Activated CD8-positive, alpha-beta T cell treated with anti-CD3 and anti-CD28 coated beads for 36 hours (primary cell): ENCODE results near the gene TNFRSF1A. TPM values are rescaled to one million over a fixed set of nuclear protein-coding genes. Genes with fewer than 3 reads are reported as not detected.

Source experiments
- ATAC-seq: fragments of 200-7000 bp; cut with Tn5 transposase; one replicate; pipeline ENCODE4 v1.10.0; 2021; ENCODE audit warnings: mild to moderate bottlenecking, moderate library complexity
- CTCF ChIA-PET: fragments of 350-600 bp; sonication (Branson Sonifier 250); formaldehyde crosslinking; loops from one replicate; lab custom pipeline; 2021; ENCODE audit warnings: antibody characterized with exemption; lab: Charles Lee
- POLR2A ChIA-PET: fragments of 350-600 bp; sonication (Branson Sonifier 250); formaldehyde crosslinking; loops from one replicate; lab custom pipeline; 2021; ENCODE audit warnings: antibody characterized with exemption; lab: Charles Lee
- DNase-seq: peaks from one replicate; pipeline ENCODE4 v3.0.0-alpha.2; 2020
- H3K27ac Mint-ChIP-seq: one replicate; pipeline ENCODE4 v1.8.0; 2021; ENCODE audit warnings: mild to moderate bottlenecking, mixed read lengths
- H3K27me3 Mint-ChIP-seq: one replicate; pipeline ENCODE4 v1.8.0; 2021; ENCODE audit warnings: mixed read lengths
- H3K36me3 Mint-ChIP-seq: one replicate; pipeline ENCODE4 v1.8.0; 2021; ENCODE audit warnings: low read depth, mixed read lengths
- H3K4me1 Mint-ChIP-seq: one replicate; pipeline ENCODE4 v1.8.0; 2021; ENCODE audit warnings: low read depth, mixed read lengths
- H3K4me3 Mint-ChIP-seq: one replicate; pipeline ENCODE4 v1.8.0; 2021; ENCODE audit warnings: mild to moderate bottlenecking, moderate library complexity, mixed read lengths
- H3K9me3 Mint-ChIP-seq: one replicate; pipeline ENCODE4 v1.8.0; 2021; ENCODE audit warnings: mixed read lengths
- intact Hi-C: fragments of 100-400 bp; cut with micrococcal nuclease; formaldehyde crosslinking; loops from one replicate; pipeline ENCODE4 v1.10.0; 2022
- total RNA-seq, 2 experiments: library from RNA; stranded (reverse); gene quantifications; one replicate each; pipeline ENCODE4 v1.2.3, GENCODE V29; 2021
- TF ChIP-seq, protein P1 (sequence below): fragments of 200-600 bp; IDR thresholded peaks from one replicate; pipeline ENCODE4 v1.8.0; 2022; ENCODE audit warnings: antibody characterized with exemption, mild to moderate bottlenecking

The TNFRSF1A gene
- total RNA-seq, 2 experiments from 2014 or later: 40.6 TPM

DNA sequence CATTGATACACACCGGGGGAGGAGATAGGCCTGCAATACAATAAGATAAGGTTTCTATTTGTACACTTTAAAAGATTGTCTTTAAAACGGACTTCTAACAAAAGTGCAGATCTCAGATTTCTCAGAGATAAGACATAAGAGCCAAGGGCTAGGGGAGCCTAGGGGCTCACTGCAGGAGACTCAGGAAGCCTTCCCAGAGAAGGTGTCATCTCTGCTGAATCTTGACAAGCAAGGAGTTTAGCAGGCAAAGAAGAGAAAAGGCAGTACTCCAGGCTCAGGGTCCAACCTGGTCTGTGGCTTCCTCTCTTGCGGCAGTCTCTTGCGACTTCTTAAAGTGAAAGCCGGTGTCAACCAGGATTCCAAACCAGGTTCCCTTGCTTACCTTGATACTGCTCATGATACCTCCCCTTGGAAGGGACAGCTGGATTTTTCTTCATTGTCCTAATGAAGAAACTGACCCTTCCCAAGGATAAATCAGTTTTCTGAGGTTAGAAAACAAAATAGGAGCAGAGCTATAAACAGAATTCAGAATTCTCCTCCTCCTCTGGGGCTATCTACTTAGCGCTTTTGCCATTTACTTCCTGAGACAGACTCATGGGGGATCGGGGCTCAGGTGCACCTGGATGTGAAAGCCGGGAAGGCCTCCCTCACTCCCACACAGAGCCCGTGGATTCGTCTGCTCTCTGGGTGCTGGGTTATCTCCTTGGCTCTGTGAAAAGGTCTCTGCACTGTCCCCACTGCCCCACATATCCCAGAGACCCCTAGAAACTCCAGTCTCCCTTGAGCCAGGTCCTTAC lies 35.2 kb upstream of the TNFRSF1A start:
- peaks cover 2% of the 10 kb centered on the region for H3K27me3 Mint-ChIP-seq
- DNase-seq (no peak), ATAC-seq (peak; percentile 36)
- peak overlapping the region; percentile 58 for H3K27ac Mint-ChIP-seq
- intact Hi-C loops: no loop called here
- ChIA-PET POLR2A (interaction anchor here (0.6 kb wide), 1 partner anchor 12 kb away, joined by 3 read pairs; no protein-coding TSS in a partner anchor), CTCF (interaction anchor here (1.0 to 1.2 kb wide), 2 partner anchors 9 to 51 kb away, joined by 3 to 4 read pairs; no protein-coding TSS in a partner anchor)
- peak overlapping the region; percentile 58 for H3K4me3 Mint-ChIP-seq
- H3K4me1 Mint-ChIP-seq: peaks cover 33% of the 10 kb centered on the region
- no peaks in the 10 kb centered on the region for H3K9me3 Mint-ChIP-seq
- TF ChIP-seq, protein P1, sequence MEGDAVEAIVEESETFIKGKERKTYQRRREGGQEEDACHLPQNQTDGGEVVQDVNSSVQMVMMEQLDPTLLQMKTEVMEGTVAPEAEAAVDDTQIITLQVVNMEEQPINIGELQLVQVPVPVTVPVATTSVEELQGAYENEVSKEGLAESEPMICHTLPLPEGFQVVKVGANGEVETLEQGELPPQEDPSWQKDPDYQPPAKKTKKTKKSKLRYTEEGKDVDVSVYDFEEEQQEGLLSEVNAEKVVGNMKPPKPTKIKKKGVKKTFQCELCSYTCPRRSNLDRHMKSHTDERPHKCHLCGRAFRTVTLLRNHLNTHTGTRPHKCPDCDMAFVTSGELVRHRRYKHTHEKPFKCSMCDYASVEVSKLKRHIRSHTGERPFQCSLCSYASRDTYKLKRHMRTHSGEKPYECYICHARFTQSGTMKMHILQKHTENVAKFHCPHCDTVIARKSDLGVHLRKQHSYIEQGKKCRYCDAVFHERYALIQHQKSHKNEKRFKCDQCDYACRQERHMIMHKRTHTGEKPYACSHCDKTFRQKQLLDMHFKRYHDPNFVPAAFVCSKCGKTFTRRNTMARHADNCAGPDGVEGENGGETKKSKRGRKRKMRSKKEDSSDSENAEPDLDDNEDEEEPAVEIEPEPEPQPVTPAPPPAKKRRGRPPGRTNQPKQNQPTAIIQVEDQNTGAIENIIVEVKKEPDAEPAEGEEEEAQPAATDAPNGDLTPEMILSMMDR: no peak
- no peaks in the 10 kb centered on the region for H3K36me3 Mint-ChIP-seq

DNA sequence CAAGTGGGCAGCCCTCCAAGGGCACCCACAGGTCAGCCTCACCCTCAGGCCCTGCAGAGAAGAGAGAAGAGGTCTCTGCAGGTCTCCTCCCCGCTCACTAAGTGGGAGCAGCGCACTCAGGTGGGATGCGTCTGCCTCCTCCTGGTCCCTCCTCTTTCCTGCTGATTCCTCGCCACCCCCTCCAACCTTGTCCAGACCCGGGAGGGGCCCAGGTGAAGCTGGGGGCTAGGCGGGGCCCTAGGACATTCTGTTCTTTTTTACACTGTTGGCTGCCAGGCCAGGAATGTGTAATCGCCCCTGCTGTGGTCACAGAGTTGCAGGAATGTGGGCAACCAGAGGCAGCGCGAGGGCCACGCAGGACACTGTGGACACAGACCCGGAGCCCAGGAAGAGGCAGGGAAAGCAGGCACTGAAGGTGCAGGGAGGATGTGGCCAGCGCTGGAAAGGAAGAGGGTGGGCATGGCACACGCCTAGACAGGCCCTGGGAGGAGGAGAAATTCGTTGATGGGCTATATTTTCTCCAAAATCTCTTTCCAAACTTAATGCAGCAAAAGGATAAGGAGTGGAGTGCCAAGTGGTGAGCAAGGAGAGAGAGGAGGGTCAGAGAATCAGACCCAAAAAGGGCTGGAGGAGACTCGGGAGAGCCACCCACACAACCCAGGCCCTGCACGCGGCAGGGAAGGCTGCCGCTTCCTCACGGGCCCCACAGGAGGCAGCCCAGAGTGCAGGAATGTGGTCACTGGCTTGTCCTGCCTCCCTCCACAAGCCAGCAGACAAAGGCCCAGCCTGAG lies 34.4 kb upstream of the TNFRSF1A start:
- TF ChIP-seq, protein P1: no peak
- Mint-ChIP-seq H3K9me3 (no peaks in the 10 kb centered on the region), H3K27me3 (no peaks in the 10 kb centered on the region), H3K4me1 (peaks cover 33% of the 10 kb centered on the region), H3K27ac (peak overlapping the region; percentile 58), H3K36me3 (no peaks in the 10 kb centered on the region), H3K4me3 (peak overlapping the region; percentile 58)
- CTCF ChIA-PET: no interaction called here
- POLR2A ChIA-PET: no interaction called here
- no peak for DNase-seq
- peak; percentile 43 for ATAC-seq
- intact Hi-C loops: no loop called here

DNA sequence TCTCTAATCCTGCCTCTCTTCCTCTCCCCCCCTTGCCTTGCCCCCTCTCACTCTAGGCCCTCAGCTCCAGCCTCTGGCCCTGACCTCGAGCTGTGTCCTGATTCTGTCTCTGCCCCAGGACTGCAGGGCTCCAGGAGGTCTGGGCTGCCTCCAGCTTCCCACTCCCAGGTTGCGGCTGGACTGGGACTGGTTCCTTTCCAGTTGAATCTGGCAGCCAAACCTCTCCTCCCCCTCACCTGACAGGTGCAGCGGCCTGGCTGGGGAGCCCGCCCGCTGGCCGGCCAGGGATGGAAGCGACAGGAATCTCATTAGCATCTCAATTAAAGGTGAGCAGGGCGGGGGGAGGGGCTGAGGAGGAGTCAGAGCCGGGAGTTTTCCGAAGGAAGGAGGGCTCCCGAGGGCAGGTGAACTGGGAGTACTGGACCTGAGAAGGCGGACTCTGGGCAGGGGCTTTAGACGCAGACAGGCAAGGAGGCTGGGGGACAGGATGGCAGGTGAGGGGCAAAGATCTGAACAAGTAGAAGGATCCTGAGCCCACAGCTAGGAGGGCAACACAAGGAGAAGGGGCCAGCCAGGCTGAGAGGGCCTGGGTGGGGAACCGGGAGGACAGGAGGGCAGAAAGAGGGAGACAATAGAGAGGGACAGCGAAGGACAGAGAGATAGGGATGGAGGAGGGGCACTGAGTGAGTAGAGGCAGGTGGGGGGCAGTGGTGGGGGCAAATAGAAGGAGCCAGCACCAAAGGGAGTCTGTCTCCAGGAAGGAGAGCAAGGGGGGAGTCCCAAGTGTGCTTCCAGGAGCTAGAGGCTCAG lies 33.6 kb upstream of the TNFRSF1A start, which contains the start of gene SCNN1A:
Gene SCNN1A (minus strand): TSS at position 295 of the 810 bp plus-strand sequence. CDS start 780 bp downstream, outside the sequence.
- intact Hi-C loops: no loop called here
- ATAC-seq: no peak
- H3K4me1 Mint-ChIP-seq: peaks cover 40% of the 10 kb centered on the region
- peak within 1 kb of the TSS; percentile 58 for H3K4me3 Mint-ChIP-seq
- ChIA-PET POLR2A (interaction anchor here (1.1 to 2.0 kb wide), 3 partner anchors 17 to 95 kb away, joined by 3 to 9 read pairs (median 3); partner anchors contain the start of gene VAMP1), CTCF (no interaction called here)
- H3K27me3 Mint-ChIP-seq: no peaks in the 10 kb centered on the region
- TF ChIP-seq, protein P1: no peak
- no peak for DNase-seq
- H3K36me3 Mint-ChIP-seq: no peaks in the 10 kb centered on the region
- H3K27ac Mint-ChIP-seq: peak within 1 kb of the TSS; percentile 58
- no peaks in the 10 kb centered on the region for H3K9me3 Mint-ChIP-seq

DNA sequence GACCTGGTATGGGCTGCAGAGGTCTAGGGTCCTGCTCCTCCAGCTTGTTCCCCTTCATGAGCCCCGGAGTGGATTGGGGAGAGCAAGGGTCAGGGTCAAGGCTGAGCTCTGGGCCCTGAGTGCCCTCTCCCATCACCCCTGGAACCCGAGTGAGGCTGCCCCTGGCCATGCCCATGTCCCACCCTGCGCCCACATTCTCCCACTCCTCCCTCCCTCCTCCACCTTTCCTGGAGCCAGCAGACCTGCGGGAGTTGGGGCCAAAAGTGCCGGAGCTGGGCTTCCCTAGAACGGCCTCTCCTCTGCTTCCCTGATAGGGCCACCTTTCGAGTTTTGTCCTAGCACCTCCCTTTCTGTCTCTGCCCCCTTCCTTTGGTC lies 32.9 kb upstream of the TNFRSF1A start:
- no peak overlapping the region for H3K4me3 Mint-ChIP-seq
- ChIA-PET POLR2A (interaction anchor here (0.8 to 2.0 kb wide), 5 partner anchors 17 to 96 kb away, joined by 3 to 9 read pairs (median 4); partner anchors contain the start of gene VAMP1), CTCF (interaction anchor here (0.9 to 1.0 kb wide), 2 partner anchors 163 to 179 kb away, joined by 3 read pairs; no protein-coding TSS in a partner anchor)
- TF ChIP-seq, protein P1: no peak
- H3K36me3 Mint-ChIP-seq: no peaks in the 10 kb centered on the region
- H3K4me1 Mint-ChIP-seq: peaks cover 41% of the 10 kb centered on the region
- DNase-seq: no peak
- no peaks in the 10 kb centered on the region for H3K9me3 Mint-ChIP-seq
- ATAC-seq: no peak
- H3K27ac Mint-ChIP-seq: no peak overlapping the region
- no peaks in the 10 kb centered on the region for H3K27me3 Mint-ChIP-seq
- intact Hi-C loops: no loop called here
